ENCODE results near the gene NTSR1.

The NTSR1 gene

DNA sequence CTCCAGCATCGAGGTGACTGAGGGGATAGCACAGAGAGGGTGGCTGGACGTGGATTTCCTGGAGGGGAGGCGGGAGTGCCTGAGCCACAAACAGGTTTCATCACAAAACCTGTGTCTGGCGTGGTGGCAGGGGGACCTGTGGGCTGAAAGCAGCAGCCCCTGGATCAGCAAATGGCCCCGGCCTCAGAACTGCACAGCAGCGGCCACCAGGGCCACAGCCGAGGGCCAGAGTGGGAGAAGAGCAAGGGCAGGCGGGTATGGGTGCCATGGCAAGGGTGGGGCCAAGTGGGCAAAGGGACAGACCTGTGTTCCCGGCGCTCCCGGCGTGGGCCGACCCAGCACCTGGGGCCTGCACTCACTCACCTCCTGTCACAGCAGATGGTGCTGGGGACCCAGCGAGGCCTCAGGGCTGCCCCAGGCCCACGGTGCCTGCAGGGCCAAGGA is 19.0 kb downstream of the NTSR1 start:
- DNase-seq = no peak

DNA sequence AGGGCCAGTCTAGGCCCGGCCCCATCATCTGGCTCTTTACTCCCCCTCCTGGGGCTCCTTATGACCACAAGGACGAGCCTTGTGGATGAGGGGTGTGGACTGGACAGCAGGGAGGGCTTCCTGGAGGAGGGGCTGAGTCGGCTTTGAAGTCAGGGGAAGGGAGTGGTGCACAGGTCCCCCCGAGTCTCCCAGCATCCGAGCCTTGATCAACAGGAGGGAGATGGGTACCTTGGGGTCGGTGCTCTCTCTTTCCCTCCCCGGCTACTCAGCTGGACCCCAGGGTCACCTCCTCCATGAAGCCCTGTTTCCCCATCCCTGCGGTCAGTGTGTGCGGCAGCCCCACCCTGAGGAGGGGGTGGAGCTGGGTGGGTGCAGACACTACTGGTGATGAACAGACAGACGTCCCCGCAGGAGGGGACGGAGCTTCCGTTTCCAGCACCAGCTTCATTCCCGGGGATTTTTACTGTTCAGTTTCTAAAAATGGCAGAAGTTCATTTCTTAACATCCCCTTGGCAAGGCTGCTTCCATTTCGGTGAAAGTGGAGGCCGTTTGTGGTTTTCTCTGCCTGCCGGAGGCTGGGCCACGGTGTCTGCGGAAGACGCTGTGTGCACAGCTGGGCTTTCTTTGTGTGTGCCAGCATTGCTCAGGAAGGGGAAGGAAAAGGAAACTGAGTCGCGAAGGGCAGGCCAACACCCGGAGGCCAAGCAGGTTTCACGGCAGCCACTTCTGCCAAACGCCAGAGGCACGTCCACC is 19.6 kb downstream of the NTSR1 start:
- DNase-seq = no peak

DNA sequence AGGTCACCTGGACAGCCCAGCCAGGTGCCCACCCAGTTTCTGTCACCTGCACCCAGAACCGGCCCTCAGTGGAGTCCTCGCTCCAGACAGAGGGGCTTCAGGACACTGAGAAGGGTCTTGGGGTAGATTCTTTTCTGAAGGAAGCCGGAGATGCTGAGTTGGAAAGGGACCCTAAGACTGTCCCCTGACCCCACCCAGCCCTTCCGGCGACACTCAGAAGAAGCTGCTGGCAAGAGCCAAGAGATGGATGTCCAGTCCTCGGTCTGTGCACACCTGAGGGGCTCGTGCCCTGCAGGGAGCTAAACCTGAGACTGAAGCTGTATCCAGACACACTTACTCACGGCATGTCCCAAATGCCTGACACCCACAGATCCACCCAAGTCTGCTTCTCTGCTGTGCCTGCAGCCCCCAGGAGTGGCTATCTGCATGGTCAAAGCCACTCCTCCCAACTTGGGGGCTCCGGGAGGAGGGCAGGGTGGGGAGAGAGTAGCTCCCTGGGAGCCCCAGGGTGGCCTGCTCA is 20.2 kb downstream of the NTSR1 start:
- DNase-seq = no peak

DNA sequence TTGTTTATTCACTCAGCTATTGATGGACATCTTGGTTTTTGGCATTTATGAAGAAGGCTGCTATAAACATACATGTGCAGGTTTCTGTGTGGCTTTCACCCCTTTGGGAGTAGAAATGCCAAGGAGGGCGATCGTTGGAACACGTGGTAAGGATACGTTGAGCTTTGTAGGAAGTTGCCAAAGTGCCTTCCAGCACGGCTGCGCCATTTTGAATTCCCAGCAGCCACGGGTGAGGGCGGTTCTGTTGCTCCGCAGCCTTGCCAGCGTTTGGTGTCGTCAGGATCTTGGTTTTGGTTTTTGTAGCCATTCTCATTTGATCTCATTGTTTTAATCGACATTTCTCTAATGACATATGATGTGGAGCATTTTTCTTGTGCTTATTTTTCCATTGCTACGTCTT is 21.8 kb downstream of the NTSR1 start:
- DNase-seq = no peak

DNA sequence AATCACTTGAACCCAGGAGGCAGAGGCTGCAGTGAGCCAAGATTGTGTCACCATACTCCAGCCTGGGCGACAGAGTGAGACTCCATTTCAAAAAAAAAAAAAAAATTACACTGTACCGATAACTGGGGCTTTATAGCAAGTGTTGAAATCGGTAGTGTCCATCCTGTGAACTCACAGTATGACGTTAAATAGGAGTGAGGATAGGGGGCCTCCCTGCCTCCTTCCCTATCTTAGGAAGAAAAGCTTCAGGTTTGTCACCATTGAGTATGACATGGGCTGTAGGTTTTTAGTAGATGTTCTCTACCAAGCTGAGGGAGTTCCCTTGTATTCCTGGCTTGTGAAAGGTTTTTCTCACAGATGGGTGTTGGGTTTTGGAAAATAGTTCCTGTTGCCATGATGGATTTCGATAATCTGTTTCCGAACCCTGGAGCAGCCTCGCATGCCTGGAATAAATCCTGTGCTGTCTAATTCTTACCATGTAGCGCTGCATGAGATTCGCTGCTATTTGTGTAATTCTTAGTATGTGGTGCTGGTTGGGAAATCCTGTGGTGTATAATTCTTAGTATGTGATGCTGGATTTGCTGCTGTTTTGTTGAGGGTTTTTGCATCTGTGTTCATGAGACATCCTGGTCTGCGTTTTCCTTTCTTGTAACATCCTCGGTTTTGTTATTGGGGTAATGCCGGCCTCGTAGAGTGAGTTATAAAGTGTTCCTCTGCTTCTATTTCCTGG is 23.6 kb downstream of the NTSR1 start:
- DNase-seq = no peak

DNA sequence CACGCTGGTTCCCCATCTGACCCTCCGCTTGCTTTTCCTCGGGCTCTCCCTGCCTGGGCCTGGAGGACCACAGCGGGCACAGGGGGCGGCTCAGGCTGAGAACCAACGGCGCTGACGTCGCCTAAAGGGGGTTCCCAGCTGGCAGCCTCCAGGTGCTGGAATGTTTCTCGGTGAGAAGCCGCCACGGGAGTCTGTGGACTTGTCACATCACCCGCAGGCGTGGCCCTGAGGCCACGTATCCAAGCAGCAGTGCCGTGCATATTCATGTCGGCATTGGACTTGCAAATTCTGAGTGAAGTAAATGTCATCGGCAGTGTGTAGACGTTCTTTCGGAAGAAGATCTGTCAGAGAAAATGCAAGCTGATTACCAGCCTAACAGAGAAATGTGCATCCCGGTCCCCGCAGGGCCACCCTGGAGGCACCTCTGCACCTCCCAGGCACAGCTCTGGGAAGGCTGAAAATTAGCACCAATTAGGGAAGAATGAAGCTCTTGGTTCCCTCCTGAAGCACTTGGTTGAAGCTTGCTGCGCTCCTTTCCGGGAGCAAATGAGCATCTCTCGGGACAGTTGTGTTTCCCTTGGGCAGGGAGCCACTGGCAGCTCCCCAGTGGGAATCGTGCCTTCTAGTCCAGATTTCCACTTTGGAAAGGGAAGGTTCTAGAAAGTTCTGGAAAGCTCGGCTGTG is 24.3 kb downstream of the NTSR1 start:
- no peak for DNase-seq

DNA sequence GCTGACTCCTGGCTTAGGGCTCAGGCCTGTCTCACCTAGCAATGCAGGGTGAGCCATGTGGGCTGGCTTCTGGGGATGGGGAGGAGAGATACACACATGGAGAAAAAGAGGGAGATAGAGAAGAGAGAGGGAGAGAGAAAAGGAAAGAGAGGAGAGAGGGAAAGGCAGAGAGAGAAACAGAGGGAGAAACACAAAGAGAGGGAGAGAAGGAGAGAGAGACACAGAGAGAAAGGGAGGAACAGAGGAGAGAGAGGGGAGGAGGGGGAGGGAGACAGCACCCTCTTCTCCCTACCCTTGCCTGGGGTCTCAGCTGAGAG is 24.8 kb downstream of the NTSR1 start:
- DNase-seq = no peak

DNA sequence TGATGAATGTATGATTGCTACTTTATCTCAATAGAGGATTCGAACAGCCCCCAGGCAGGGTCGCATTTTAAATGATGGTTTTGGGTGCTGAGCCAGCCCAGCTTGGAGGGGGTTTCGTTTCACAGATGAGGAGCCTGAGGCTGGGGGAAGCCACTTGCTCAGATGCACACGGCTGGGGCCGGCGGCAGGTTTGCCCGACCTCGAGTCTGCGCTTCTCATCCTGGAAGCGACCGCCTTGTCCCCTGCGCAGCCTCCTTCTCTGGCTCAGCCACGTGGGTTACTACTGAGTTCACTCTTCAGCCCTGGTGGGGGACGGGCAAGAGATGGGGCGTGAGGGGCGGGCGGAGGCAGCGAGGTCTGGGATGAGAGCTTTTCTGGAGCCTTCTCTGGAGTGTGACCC is 25.3 kb downstream of the NTSR1 start:
- DNase-seq = no peak

DNA sequence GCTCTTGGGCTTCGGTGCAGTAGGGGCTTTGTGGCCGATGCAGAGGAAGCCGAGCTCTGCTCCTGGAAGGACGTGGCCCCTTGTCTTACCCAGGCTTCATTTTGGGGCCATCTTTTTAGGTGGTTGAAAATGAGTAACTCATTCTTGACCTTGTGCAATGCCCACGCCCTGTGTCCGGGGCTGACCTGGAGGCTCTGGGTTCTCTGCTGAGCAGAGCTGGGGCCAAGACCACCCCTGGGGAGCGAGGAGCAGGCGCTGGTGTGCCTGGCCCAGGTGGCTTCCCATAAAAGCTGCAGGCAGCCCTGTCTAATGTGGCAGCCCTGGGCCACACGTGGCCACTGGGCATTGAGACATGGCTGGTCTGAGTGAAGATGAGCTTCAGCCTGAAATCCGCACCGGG is 25.7 kb downstream of the NTSR1 start:
- DNase-seq = no peak

DNA sequence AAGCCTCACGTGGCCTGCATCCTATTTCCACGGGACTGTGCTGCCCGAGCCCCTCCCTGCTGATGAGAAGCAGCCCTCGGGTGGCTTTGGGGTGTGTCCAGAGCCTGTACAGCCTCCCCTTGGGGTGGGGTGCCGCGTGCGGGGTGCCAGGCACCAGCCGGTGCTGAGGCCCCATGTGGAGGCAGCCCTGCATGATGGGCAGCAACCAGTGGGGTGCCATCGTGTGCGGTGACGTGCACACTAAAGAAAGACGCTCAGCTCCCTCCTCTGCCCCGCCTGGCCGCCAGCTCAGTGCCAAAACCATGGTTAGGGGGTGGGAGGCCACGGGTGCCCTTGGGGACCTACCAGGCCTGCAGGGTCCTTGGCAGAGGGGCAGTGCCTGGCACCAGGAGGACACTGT is 26.2 kb downstream of the NTSR1 start:
- no peak for DNase-seq

DNA sequence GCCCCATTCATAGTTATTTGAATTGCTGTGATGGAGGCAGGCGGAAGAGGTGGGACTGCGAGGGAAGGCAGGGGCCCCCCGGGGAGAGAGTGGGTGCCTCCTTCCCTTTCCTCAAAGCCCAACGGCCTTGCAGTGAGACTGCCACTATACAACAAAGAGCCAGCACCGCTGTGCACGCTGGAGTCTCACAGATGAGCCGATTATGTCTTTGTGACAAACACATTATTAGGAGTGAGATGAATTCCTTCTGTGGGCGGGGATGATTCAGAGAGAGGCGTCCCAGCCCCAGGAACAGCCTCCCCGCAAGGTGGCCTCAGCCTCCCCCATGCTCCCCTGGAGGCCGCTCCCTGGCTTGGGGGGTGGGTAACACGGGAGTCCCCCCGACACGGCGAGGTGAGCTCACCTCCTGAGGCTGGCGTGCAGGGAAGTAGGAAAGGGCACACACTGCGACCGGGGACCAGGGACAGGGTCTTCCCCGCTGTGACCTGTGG is 26.7 kb downstream of the NTSR1 start:
- no peak for DNase-seq

DNA sequence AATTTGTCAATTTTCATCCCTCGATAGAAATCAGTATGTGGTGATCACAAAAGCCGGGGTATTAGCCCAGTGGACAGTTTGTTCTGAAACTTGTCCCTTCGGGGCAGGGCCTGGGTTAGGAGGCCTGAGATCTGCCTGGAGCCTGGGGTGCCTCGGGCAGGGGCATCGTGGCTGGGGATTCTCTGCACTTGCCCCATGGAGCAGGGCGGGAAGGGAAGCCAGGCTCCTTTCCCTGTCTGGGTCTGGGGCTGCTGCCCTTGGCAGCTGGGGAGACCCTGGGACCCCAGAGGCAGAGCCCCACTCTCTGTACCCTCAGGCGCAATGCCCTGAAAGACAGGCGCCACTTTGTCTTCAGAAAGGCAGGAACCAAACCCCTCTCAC is 27.4 kb downstream of the NTSR1 start:
- DNase-seq = no peak

DNA sequence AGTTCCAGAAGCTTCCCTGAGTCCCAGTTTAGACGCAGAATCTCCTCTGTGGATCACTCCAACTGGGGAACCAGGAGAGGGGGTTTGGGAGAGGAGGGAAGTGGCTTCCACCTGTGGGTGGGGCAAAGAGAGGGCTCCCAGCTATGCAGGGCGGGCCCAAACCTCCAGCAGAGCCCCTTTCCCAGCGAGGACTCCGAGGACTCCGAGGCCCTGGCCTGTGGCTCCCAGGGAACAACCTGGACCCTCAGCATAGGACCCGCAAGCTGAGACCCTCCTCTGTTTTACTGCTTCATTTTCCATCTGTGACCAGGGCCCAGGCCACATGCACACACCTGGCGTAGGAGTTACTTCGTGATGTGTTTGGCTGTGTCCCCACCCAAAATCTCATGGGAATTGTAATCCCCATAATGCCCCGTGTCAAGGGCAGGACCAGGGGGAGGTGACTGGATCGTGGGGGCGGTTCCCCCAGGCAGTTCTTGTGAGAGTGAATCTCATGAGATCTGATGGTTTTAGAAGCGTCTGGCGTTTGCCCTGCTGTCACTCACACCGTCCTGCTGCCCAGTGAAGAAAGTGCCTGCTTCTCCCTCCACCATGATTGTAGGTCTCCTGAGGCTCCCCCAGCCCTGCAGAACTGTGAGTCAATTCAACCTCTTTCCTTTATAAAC is 27.9 kb downstream of the NTSR1 start:
- no peak for DNase-seq

DNA sequence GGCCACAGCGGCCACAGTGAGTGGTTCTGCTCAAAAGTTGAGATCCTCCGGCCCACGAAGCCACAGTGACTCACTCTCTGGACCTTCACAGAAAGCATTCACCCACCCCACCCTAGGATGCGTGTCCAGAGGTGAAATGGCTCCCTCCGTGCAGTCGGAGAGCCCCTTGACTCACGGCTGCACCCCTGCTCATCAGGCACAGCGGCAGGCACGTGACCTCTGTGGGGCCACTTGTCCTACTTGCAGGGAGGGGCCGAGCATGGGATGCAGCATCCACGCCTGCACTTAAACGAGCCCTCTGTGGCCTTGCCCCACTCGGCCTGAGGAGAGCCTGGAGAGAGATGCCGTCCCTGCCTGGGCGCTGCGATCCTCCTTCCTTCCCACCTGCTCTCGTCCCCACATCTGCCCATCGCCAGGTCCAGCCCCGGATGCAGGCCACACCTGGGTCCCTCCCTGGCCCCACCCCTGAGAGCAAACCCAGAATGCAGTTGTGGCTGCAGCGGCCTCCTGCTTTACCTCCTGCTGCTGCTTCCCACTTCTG is 28.7 kb downstream of the NTSR1 start:
- DNase-seq = no peak

DNA sequence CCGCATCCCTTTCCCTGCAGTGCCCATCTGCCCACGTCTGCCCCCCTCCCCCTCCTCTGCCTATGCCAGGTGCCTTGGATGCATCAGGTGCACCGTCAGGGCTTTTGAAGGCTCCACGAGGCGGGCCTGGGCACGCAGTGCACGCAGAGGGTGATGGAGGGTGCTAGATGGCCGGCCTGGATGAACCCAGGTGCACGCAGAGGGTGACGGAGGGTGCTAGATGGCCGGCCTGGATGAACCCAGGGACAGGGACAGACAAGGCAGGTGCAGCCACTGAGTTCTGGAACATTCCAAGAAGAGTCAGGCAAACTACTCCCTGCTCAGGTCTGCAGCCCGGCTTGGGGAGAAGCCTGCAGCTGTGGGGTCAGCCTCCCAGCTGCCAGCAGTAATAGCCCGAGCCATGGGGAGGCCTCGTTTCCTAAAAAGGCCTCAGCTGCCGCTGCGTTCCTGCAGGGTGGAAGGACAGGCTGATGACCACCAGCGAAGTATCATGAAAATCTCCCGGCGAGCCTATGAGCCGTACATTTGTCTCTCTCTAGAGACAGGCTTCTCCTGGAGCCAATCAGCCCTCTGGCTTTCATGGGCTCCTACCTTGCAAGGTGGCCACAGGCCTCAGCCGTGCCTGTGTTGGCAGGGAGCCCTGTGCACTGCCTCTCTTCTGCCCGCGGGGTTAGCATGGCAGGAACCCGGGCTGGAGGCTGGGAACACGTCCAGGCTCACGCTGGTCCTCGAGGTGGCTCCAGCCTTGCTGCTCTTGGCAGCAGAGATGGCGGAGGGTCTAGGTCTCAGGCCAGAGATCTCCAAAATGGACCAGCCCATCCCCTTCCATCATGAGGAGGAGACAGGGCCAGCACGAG is 29.6 kb downstream of the NTSR1 start:
- no peak for DNase-seq

DNA sequence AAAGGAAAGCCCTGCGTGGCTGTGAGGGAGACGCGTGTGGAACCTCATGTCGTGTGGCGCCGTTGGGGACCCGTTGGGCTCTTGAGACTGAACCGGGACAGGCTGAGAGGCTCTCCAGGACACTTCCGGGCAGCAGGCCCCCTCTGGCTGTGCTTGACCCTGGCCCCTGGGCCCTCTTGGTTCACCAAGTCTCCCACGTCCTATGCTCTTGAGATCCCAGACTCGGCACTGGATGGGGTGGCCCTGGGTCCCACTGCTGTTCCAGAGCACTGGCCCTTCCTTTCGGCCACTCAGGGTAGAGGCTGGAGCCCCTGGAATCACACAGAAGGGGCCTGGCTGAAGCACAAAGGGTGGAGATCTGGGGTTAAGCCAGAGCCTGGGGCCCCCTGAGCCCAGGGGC is 30.4 kb downstream of the NTSR1 start:
- no peak for DNase-seq

DNA sequence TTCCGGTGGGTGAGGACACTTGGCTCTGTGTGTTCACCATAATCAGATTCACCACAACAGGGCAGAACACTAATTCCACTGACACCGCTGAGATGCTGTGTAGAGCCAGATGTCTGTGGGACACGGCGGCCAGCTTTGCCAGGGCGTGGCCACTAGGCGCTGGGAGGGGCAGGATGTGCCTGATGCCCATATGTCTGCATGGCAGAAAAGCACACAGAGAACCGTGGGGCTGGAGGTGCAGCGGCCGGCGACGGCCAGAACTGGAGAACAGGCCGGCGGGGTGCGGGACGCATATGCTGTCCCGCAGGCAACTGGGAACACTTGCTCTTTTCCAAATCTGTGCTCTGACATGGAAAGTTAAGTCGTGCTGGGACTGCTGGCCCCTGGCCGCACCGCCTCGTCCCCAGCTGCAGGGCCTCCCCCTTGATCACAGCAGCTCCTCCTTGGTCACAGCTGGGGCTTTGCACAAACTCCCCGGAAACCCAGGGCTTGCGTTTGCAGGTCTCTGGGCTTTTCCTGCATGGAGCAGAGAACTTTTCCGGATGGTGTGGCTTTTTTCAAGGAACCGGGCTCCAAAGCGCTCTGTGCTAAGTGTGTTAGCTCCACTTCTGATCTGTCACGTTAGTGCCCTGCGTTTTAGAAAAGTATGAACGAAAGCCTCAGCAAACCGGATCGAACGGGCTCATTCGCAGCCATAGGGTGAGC is 31.1 kb downstream of the NTSR1 start:
- peak; percentile 7 for DNase-seq

DNA sequence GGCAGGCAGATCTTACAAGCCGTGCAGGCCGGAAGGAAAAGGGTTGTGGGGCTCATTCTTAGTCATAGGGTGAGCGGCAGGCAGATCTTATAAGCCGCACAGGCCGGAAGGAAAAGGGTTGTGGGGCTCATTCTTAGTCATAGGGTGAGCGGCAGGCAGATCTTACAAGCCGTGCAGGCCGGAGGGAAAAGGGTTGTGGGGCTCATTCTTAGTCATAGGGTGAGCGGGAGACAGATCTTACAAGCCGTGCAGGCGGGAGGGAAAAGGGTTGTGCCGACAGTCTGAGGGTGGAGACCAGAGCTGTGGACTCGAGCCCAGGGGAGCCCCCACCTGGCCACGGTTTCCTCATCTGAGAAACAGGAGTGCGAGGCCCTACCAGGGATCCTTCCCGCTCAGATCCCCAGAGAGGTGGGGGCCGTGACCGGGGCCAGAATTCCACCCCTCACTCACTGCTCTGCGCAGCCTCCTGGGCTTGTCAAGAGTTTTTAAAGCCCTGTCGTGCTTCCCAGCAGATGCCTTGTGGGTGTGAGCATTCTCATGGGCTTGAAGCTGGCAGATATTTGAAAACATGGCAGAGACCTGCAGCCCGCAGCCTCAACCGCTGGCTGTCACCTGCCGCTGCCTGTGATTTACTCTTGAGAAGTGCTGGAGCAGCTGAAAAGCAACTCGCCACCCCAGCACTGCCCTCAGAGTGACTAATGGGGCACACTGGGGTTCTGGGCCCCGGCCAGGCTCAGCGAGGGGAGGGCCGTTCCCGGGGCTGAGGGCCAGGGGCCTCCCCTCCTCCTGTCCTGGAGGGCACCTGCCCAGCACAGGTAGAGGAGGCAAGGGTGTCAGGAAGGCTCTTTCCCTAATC is 31.9 kb downstream of the NTSR1 start:
- peak; percentile 80 for DNase-seq

DNA sequence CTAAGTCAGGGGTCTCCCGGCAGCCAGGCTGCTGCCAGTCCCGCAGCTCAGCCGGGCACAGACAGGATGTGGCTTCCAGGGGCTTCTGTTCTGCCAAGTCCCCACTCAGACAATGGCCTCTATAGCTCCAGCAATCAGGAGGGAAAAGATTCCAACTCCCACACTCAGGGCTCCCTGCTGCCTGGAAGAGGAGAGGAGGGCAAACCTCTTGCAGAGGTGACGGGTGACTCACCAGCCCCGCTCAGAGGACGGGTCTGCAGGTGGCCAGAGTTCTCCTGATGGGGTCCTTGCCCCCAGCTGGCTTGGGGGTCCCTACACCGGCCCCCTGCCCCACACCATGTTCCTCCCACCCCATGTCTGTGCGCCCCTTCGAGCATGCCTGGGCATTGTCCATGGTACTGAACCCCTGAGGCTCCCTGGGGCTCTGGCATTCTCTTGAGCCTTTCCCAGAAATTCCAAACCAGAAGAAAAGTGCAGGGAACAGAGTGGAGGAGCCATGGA is 32.6 kb downstream of the NTSR1 start:
- DNase-seq = no peak
